ENCODE results near the gene TEAD1.

DNA sequence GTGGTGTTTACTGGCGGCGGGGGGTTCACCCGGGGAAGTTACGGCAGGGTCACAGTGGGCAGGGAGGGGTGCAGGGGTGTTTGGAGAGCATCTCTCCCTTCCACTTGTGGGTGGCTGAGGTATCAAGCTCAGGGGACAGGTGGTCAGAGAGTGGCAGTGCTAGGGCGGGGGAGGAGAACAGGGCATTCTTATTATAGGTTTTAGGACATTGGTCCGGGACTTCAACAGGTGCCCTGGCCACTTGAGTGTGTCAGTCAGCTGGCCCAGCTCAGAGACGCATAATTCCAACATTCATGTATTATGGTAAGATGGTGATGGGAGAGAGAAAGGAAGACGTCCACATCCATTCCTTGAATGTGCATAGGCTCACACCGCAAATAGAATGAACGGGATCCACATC lies 101.7 kb downstream of the TEAD1 start:
- TF ChIP-seq, protein P1, sequence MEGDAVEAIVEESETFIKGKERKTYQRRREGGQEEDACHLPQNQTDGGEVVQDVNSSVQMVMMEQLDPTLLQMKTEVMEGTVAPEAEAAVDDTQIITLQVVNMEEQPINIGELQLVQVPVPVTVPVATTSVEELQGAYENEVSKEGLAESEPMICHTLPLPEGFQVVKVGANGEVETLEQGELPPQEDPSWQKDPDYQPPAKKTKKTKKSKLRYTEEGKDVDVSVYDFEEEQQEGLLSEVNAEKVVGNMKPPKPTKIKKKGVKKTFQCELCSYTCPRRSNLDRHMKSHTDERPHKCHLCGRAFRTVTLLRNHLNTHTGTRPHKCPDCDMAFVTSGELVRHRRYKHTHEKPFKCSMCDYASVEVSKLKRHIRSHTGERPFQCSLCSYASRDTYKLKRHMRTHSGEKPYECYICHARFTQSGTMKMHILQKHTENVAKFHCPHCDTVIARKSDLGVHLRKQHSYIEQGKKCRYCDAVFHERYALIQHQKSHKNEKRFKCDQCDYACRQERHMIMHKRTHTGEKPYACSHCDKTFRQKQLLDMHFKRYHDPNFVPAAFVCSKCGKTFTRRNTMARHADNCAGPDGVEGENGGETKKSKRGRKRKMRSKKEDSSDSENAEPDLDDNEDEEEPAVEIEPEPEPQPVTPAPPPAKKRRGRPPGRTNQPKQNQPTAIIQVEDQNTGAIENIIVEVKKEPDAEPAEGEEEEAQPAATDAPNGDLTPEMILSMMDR (IDR thresholded peaks at IDR 0.05): no peak
- no peak for TF ChIP-seq POLR2A (IDR thresholded peaks at IDR 0.05)
